ENCODE results near the gene RO60.

Gene RO60

GRCh38 chr1:193060938-193061337 lies 1.5 kb downstream of the RO60 start:
- H3K4me3 ChIP-seq (replicated peaks; ENCODE audit: low read depth, low read length) = peak overlapping the region; percentile 95
- no peak for DNase-seq (ENCODE audit: extremely low read depth, low read depth)

GRCh38 chr1:193062698-193063463 lies 3.5 kb downstream of the RO60 start:
- TF ChIP-seq, protein P1, sequence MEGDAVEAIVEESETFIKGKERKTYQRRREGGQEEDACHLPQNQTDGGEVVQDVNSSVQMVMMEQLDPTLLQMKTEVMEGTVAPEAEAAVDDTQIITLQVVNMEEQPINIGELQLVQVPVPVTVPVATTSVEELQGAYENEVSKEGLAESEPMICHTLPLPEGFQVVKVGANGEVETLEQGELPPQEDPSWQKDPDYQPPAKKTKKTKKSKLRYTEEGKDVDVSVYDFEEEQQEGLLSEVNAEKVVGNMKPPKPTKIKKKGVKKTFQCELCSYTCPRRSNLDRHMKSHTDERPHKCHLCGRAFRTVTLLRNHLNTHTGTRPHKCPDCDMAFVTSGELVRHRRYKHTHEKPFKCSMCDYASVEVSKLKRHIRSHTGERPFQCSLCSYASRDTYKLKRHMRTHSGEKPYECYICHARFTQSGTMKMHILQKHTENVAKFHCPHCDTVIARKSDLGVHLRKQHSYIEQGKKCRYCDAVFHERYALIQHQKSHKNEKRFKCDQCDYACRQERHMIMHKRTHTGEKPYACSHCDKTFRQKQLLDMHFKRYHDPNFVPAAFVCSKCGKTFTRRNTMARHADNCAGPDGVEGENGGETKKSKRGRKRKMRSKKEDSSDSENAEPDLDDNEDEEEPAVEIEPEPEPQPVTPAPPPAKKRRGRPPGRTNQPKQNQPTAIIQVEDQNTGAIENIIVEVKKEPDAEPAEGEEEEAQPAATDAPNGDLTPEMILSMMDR (IDR thresholded peaks at IDR 0.05; ENCODE audit: low read depth, low read length, missing control alignments) = no peak
- DNase-seq (ENCODE audit: extremely low read depth, low read depth) = no peak
- no peak overlapping the region for H3K4me3 ChIP-seq (replicated peaks; ENCODE audit: low read depth, low read length)

More at GRCh38 chr1:193060938-193061337, 1.5 kb downstream of the RO60 start:
- TF ChIP-seq, protein P1 (IDR thresholded peaks at IDR 0.05; ENCODE audit: low read depth, low read length, missing control alignments) = no peak

DNA sequence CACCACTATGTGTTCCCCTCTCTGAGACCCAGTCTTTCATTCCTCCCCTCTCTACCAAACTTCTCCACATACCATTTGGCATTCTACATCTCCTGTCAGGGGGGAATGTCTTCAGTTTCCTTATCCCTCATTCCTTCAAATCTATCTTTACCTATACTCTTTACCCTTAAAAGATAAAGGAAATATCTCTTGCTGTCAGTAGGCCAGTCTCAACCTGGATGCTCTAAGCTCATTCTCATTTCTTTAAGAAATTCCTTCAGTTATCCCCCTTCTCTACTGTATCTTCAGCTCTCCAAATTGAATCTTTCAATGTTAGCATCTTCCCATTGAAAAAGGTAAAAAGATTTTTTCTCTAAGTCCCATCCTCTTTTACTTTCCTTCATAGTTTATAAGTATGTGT lies 6.5 kb downstream of the RO60 start:
- no peak overlapping the region for H3K4me3 ChIP-seq (replicated peaks; ENCODE audit: low read depth, low read length)
- DNase-seq (ENCODE audit: extremely low read depth, low read depth) = no peak
- TF ChIP-seq, protein P1 (IDR thresholded peaks at IDR 0.05; ENCODE audit: low read depth, low read length, missing control alignments) = no peak

- no peak overlapping the region for H3K4me3 ChIP-seq (replicated peaks; ENCODE audit: low read depth, low read length)
- no peak for DNase-seq (ENCODE audit: extremely low read depth, low read depth)
- TF ChIP-seq, protein P1 (IDR thresholded peaks at IDR 0.05; ENCODE audit: low read depth, low read length, missing control alignments) = no peak
Measured at GRCh38 chr1:193066606-193067005, 7.2 kb downstream of the RO60 start.

DNA sequence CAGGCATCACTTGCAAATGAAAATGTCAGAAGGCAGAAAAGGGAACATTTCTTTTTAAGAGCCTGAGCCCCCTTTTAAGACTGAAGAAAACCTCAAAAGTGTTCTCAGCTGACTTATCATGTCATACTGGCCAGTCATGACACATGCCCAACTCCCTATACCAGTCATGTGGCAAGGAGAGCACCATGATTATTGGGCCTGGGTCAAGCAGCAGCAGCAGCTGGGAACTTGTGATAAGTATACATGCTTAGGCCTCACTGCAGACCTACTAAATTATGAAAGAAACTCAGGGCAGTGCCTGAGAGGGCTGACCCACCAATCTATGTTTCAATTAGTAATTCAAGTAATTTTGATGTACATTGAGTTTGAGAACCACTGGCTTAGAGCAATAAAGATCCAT lies 8.6 kb downstream of the RO60 start:
- no peak for DNase-seq (ENCODE audit: extremely low read depth, low read depth)
- TF ChIP-seq, protein P1 (IDR thresholded peaks at IDR 0.05; ENCODE audit: low read depth, low read length, missing control alignments) = no peak
- no peak overlapping the region for H3K4me3 ChIP-seq (replicated peaks; ENCODE audit: low read depth, low read length)

GRCh38 chr1:193069748-193070385 lies 10.5 kb downstream of the RO60 start:
- H3K4me3 ChIP-seq (replicated peaks; ENCODE audit: low read depth, low read length) = no peak overlapping the region
- no peak for DNase-seq (ENCODE audit: extremely low read depth, low read depth)
- TF ChIP-seq, protein P1 (IDR thresholded peaks at IDR 0.05; ENCODE audit: low read depth, low read length, missing control alignments) = peak; percentile 39

Data from HFF-Myc (cell line).